ENCODE measurements around the gene NFIC.

GRCh38 chr19:3389876-3390371 lies 23.5 kb downstream of the NFIC start:
- TF ChIP-seq POLR2A (IDR thresholded peaks at IDR 0.05; ENCODE audit: low read depth) (no peak), CTCF (IDR thresholded peaks at IDR 0.05) (no peak), POLR2AphosphoS5 (IDR thresholded peaks at IDR 0.05) (peak in 1 of 2 donors; percentile 52)
